DOHH2 (cell line): ENCODE measurements around the gene TMEM161B.

Experiments used
- CTCF ChIP-seq: fragments of 200-600 bp; sonication (generic); IDR thresholded peaks from one replicate; pipeline ENCODE4 v1.5.1; 2014; ENCODE audit warnings: antibody characterized with exemption, mild to moderate bottlenecking, low read depth, low read length; ENCODE audit not compliant: poor library complexity, severe bottlenecking
- EZH2phosphoT487 ChIP-seq: fragments of 200-600 bp; sonication (generic); IDR thresholded peaks from 2 replicates; pipeline ENCODE4 v1.6.1; 2017; ENCODE audit warnings: borderline replicate concordance, mild to moderate bottlenecking, antibody characterized with exemption, low read length, moderate library complexity, mixed read lengths

GRCh38 chr5:88145221-88145610 is 123.4 kb downstream of the TMEM161B start:
- TF ChIP-seq CTCF = no peak
- no peak for TF ChIP-seq EZH2phosphoT487
